Activated CD8-positive, alpha-beta memory T cell treated with anti-CD3 and anti-CD28 coated beads for 48 hours (primary cell): Measurements from ENCODE around the gene HYAL1.

ENCODE experiments used
- DNase-seq, 3 experiments: peaks; one replicate each; pipeline ENCODE4 v3.0.0-alpha.2; 2020; ENCODE audit warnings: low read depth in 2 of 3, low spot score in 2 of 3

Gene HYAL1, protein sequence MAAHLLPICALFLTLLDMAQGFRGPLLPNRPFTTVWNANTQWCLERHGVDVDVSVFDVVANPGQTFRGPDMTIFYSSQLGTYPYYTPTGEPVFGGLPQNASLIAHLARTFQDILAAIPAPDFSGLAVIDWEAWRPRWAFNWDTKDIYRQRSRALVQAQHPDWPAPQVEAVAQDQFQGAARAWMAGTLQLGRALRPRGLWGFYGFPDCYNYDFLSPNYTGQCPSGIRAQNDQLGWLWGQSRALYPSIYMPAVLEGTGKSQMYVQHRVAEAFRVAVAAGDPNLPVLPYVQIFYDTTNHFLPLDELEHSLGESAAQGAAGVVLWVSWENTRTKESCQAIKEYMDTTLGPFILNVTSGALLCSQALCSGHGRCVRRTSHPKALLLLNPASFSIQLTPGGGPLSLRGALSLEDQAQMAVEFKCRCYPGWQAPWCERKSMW

DNA sequence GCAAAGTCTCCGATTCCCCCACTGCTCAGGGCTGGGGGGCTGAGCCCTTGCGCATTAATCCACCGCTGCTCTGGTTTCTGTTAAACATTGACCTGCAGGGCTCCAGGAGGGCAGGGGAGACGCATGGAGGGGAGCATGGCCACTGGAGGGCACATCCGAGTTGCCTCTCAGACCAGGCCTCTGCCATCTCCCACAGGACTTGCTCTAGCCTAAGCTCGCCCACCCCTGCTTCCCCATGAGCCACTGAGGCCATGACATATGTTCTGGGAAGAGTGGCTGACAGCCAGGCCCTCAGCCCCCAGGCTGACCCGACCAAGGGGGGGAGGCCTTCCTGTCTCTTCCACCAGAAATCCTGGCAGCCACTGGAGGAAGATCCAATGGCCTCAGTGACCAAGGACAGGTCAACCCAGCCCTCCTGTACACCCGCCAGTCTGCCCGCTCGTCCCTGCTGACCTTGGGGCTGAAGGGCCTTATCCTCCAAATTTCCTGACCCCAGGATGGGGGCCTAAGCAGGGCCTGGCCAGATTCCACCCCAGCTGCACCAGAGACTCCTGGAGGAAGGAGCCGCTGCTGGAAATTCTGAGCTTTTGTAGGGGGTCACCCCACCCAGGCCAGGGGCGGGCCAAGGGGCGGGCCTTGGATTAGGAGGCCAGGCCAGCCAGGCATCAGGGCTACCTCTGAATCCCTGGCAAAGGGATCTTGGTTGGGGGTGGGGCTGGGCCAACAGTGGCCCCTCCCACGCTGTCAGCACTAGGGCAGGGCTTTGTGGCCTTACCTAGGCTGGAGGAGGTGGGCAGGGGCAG lies at the start of gene HYAL1:
Gene HYAL1, minus strand, starts transcription at position 562 of the 803 bp plus-strand sequence. CDS start 618 bp downstream, outside the sequence.
- no peak for DNase-seq

DNA sequence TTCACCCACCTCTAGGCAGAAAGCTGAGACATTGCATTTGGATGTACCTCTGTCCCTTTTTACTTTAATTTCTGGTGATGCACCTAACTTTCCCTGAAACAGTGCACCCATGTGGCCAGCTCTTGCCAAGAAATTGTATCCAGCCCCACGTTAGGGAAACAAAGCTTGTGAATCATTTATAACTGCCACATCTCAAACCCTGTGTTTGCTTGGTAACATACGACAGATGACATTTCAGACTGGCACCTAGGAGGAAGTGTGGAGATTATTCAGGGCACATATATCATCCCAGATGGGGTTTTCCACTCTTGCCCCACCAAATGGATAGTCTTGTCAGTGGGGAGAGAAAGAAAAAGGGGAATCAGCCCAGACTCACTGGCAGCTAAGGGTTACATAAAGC lies 49.4 kb upstream of the HYAL1 start:
- no peak for DNase-seq

DNA sequence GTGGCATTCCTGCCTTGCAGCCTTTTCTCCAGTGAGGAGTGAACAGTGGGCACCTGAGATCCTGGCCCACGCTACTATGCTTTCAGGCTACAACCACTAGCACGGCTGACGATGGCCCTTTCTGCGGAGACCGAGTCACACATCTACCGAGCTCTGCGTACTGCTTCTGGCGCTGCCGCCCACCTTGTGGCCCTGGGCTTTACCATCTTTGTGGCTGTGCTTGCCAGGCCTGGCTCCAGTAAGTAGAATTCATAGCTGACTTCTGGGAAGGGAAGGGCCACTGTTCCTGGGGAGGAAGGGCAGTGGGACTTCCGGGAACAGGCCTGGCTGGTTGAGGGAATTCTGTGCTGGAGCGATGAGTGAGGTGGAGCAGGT lies 47.9 kb upstream of the HYAL1 start:
- no peak for DNase-seq

DNA sequence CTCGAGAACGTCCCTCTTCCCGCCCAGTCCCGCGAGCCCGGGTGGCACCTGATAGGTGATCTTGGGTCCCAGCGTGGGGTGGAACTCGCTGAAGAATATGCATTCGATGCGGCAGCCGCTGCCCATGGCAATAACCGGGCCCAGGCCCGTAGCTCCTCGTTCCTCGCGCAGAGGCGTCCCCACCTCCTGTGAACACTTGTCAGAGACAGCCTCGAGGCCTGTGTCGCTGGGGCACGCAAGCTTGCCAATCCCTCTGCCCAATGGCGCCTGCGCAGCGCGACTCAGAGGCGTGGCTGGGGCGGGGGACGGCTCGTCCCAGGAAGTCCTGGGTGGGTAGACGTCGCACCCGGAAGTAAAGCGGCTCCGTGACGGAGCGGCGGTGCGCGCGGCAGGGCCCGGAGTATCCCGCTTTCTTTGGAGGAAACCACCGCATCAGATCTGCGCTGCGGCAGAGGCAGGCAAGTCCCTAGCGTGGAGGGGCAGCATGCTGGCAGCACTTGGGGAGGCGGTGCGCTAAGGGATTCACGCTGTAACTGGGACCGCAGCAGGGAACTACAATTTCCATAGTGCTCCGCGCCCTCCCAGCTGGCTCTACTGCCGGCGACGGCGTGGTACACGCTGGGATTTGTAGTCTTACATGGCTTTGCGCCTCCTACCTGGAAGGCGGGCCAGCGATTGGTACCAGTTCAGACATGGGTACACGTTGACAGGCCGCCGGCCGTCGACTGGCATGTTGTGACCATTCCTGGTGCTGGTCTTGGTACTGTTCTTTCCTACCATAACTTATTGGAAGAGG lies 47.4 kb upstream of the HYAL1 start, which contains the start of the genes CYB561D2 and NPRL2:
Gene CYB561D2, plus strand, starts transcription at position 336 of the 796 bp plus-strand sequence. CDS start 572 bp downstream, outside the sequence.
Gene NPRL2, minus strand, starts transcription at position 249 of the 796 bp plus-strand sequence. Its CDS starts 123 bp downstream, at position 126.
- DNase-seq, result peak; percentile 95 to 99 (median 97)

DNA sequence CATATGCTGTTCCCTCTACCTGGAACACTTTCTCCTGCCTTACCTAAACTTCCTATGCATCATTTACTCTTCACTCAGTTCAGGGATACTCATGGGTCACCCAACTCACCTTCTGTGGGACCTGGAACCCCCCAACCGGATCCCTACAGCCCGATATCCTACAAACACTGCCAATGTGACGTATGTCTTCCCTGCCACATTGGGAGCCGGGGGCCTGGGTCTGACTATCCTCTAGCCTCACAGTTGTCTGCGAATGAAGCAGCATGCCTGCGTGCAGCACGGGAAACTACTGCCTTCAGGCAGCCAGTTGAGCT lies 46.8 kb upstream of the HYAL1 start:
- DNase-seq, result no peak

DNA sequence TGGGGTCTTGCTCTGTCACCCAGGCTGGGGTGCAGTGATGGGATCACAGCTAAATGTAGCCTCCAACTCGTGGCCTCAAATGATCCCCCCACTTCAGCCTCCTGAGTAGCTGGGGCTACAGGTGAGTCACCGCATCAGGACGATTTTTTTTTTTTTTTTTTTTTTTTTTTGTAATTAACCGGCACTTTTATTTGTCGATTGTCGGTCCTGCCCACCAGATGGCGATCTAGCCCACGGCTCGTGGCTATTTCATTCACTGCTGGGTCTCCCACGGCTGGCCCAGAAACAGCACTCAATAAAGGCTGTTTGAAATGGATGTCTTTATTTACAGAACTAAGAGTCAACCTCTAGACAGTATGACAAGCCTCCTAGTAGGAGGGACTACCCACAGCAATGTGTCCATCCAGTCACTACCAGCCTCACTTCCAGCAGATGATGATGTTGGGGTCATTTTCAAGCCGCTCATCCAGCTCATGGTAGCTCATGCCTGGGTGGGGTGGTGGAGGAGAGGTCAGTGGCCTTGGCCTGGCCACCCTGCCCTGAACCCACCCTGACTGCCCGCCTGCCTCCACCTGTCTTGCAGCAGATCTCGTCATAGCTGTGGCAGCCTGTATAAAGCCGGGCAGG lies 43.9 kb upstream of the HYAL1 start:
- no peak for DNase-seq

DNA sequence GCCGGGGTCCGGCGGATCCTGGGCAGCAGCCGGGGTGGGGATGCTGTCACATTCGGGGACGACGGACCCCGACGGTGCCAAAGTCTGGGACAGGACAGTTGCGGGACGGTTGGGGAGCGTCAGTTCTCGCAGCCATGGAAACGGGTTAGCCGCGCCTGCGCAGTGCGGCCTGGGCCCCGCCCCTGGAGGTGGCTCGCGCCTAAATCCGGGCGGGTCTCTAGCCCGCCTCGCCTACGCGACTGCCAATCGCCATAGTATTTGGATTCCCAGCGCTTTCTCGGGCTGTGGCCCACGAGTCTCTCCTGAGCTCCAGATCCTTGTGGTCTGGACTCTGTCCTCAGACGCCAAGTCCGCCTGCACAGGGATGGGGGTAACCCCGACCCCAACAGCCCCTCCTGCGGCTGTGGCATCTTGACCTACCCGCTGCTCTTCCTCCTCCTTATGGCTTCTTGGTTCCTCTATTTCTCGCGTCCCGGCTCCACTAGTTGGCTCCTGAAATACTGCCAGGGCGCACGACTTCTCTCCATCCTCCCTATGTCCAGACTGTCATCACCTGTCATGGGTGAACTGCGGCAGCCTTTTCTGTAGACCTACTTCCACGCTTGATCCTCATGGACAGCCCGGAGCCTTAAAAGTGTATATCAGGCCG lies 42.3 kb upstream of the HYAL1 start, which contains the start of gene ZMYND10:
Gene ZMYND10, minus strand, starts transcription at position 147 of the 649 bp plus-strand sequence. CDS start 153 bp downstream, outside the sequence.
- peak in 1 of 3 experiments; percentile 57 for DNase-seq

DNA sequence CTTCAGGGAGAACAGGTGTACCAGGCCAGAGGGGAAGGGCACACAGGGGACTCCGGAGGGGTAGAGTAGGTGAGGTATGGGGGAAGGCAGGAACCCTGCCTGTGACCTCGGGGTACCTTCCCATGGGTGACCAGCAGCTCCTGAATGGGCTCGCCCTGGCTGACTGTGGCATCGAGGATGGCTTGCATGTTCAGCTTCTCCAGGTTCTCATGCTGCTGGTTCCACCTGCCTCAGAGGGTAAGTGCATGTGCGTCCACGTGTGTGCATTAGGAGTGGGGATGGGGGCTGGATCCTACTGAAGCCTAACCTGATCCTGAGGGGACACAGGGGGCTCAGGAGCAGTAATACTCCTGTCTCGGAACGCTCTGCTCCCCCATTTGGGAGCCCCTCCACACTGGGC lies 41.6 kb upstream of the HYAL1 start:
- no peak for DNase-seq

DNA sequence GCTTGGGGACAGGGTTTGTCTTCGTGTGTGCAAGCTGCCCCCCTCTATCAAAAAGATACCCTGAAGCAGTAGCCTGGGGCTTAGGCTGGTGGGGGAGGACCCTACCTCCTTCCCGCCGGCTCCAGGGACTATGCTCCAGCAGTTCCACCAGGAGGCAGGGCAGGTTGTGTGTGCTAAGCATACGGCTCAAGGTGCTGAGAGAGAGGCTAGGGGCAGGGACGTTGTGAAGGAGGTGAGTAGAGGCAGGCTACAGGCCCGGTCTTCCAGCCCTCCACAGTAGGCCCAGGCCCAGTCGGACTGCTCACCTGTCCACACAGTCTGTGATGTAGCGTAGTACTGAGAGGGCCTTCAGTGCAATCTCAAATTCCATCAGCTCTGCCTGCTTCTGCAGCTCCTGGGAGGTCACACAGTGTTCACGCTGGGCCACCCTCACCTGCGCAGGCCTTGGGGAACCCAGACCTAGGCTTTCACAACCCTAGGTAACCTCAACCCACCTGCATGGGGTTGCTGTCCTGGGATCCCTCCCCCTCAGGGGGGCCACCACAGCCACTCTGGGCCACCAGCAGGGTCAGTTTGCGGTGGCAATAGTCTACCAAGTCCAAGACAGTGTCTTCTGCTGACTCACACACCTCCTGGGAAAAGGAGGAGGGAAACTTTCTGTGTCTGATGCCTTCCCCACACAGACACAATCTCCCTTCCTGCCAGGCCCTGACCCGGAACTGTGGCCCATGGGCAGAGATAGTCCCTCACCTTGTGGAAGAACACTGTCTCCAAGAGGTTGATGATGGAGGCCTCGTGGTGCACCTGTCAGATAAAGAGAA lies 39.6 kb upstream of the HYAL1 start:
- DNase-seq, result no peak

DNA sequence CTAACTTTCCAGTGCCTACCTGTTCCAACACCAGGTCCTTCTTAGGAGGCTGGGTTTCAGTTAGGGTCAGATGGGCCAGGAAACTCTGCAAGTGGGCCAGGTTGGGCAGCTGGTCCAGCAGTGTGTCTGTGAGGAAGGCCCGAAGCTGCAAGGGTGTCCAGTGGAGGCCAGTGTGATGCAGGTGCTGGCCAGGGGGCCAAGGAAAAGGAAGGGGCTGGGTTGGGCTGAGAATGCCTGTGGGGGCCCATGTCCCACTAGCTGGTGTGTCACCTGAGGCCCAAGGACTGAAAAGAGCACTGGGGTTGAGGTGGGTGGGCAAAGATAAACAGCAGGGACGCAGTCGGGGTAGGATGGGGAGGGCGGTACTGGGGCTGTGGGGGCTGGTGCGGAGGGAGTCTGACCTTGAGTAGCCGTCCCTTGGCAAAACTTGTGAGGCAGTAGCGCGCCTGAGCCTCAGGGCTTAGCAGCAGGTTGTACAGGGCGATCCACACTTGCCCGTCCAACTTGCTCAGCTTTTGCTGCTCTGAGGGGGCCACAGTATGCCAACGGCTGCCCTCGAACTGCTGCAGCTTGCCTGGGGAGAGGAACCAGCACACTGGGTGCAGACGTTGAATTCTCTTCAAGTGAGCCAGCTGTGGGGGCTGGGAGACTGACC lies 38.7 kb upstream of the HYAL1 start:
- no peak for DNase-seq

DNA sequence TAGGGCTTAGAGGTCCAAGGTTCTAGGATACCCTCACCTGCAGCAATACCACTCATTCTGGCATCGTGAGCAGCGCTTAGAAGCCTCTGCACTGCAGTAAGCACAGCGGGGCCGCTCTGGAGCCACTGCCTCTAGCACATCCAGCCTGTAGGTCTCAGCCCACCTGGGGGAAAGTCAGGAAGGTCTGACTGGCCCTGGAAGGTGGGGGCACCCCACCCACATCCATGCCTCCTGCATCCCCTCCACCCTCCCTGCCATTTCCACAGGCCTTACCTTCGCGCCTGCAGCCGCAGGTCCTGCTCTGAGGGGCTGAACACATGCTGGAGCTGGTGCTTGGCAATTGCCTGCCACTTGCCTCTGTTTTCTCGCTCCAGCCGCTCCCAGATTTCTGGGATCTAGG lies 38.2 kb upstream of the HYAL1 start:
- no peak for DNase-seq

DNA sequence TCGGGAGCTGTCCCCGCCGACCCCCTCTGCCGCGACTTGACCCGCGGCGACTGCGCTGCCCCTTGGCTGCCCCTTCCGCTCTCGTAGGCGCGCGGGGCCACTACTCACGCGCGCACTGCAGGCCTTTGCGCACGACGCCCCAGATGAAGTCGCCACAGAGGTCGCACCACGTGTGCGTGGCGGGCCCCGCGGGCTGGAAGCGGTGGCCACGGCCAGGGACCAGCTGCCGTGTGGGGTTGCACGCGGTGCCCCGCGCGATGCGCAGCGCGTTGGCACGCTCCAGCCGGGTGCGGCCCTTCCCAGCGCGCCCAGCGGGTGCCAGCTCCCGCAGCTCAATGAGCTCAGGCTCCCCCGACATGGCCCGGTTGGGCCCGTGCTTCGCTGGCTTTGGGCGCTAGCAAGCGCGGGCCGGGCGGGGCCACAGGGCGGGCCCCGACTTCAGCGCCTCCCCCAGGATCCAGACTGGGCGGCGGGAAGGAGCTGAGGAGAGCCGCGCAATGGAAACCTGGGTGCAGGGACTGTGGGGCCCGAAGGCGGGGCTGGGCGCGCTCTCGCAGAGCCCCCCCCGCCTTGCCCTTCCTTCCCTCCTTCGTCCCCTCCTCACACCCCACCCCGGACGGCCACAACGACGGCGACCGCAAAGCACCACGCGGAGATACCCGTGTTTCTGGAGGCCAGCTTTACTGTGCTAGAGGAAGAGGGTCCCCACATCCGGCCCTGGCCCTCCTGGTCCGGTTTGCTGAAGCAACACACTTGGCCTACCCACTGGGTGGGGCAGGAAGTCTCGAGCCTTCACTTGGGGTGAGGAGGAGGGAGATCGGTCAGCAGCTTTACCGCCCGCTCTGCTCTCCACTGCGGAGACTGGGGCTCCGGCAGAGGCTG lies 37.3 kb upstream of the HYAL1 start, which contains the start of gene RASSF1:
Gene RASSF1, minus strand, starts transcription at position 389 of the 882 bp plus-strand sequence. Its CDS starts 31 bp downstream, at position 358.
- peak; percentile 49 to 70 (median 54) for DNase-seq

DNA sequence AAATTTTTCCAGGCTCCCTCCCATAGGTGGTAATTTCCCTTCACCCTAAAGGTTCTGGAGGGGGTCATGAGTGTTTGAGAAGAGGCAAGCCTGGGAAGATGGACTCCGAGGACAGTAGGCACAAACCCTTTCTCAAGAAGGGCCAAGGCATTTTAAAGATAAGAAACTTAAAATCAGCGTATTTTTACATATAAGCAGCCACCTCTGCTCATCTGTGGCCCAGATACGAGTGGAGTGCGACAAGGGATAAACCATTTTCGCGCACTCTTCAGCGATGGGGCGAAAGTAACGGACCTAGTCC lies 36.7 kb upstream of the HYAL1 start:
- DNase-seq, result no peak

DNA sequence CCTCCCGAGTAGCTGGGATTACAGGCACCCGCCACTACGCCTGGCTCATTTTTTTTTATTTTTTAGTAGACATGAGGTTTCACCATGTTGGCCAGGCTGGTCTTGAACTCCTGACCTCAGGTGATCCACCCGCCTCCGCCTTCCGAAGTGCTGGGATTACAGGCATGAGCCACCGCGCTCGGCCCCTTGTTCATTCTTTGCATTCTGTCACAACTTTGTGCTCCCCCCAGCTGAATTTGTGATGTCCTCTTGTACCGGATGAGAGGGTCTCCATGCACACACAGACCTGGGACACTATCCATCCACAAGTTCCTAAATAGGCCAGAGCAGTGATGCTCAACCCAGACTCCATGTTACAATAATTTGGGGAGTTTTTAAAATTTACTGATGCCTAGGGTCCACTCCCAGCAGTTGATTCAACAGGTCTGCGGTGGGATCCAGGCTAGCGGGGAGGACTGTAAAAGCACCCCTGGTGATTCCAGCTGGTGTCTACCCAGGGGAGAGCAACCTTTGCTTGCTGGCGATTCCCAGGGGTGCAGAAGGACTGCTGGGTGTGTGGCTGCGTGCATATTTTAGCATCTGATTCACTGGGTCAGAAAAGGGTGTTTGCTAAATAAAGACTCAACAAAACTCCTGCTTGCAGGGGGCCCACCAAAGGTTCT lies 36.2 kb upstream of the HYAL1 start:
- DNase-seq, result no peak

DNA sequence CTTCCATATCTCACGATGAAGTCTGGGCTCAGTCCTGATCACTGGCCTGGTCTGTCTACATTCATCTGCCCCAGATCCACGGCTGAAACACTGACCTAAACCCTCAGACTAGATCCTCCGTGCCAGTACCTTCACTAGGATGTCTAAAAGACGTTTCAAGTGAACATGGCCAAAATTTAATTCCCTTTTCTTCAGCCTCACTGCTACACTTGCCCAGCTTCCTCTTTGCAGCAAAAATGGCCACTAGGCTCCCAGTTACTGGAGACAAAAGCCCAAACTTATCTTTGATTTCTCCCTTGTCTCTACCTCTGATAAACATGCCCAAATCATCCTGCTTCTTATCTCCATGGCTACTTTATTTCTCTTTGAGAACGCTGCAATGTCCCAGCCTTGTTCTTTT lies 35.6 kb upstream of the HYAL1 start:
- DNase-seq, result no peak

DNA sequence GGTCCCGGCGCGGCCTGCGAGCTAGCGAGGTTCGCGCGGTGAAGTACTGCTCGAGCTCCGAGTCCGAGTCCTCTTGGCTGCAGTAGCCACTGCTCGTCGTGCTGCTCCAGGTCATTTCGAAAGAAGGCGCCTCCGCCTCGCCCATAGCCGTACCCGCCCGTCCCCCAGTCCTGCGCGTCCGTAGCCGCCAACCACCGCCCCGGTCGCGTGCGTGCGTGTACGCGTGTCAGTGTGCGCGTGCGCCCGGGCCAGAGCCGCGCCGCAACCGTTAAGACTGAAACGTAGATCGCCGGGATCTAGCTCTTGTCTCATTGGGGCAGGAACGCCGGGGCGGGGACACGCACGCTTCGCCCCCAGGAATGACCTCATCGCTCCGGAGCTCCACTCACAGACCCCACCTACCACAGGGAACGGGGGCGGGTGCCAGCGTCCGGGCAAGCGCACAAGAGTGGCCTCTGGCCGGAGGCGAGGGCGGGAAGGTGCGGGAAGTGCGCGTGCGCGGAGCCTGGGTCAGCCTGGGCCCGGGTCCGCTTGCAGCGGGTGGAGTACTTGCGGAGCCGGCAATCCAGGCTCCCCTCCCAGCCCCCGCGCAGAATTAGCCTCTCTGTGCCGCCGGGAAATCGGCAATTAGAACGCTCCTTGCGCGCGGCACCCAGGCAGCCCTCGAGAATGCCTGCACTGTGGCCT lies 33.9 kb upstream of the HYAL1 start:
- peak; percentile 87 to 94 (median 90) for DNase-seq
